GM23338 (cell line): ENCODE results near the gene CRYBB3. TPM values are rescaled to one million over a fixed set of nuclear protein-coding genes. Genes with fewer than 3 reads are reported as not detected.

Experiments
- ATAC-seq: fragments of 200-7000 bp; cut with Tn5 transposase; 3 replicates; pipeline ENCODE4 v1.9.1; 2020
- DNase-seq: peaks from one replicate; pipeline ENCODE4 v3.0.0-alpha.2; 2015; ENCODE audit warnings: low spot score
- H2AFZ ChIP-seq: fragments of 200-600 bp; sonication (generic); 2 replicates; pipeline ENCODE4 v1.8.0; 2016; ENCODE audit warnings: antibody characterized with exemption, mild to moderate bottlenecking, moderate library complexity
- H3F3A ChIP-seq: fragments of 200-600 bp; sonication (generic); replicated peaks from 2 replicates; pipeline ENCODE4 v1.8.0; 2017; ENCODE audit warnings: antibody characterized with exemption, mixed run types, low read depth
- H3K27ac ChIP-seq: fragments of 200-600 bp; sonication (generic); 2 replicates; pipeline ENCODE4 v1.6.1; 2016; ENCODE audit warnings: low read depth
- H3K27me3 ChIP-seq: fragments of 200-600 bp; sonication (generic); 2 replicates; pipeline ENCODE4 v1.8.0; 2016; ENCODE audit warnings: mild to moderate bottlenecking, mixed run types, moderate library complexity; ENCODE audit not compliant: insufficient read depth
- H3K36me3 ChIP-seq: fragments of 200-600 bp; sonication (generic); 2 replicates; pipeline ENCODE4 v1.8.0; 2016; ENCODE audit warnings: mild to moderate bottlenecking; ENCODE audit not compliant: insufficient read depth
- H3K4me1 ChIP-seq: fragments of 200-600 bp; sonication (generic); 2 replicates; pipeline ENCODE4 v1.8.0; 2016; ENCODE audit warnings: mild to moderate bottlenecking, moderate library complexity; ENCODE audit not compliant: insufficient read depth
- H3K4me2 ChIP-seq: fragments of 200-600 bp; sonication (generic); 2 replicates; pipeline ENCODE4 v1.7.1; 2017; ENCODE audit warnings: mixed run types
- H3K4me3 ChIP-seq: fragments of 200-600 bp; sonication (generic); 2 replicates; pipeline ENCODE4 v1.6.1; 2016; ENCODE audit warnings: mixed run types
- H3K79me2 ChIP-seq: fragments of 200-600 bp; sonication (generic); replicated peaks from 2 replicates; pipeline ENCODE4 v1.8.0; 2017; ENCODE audit warnings: mild to moderate bottlenecking; ENCODE audit not compliant: insufficient read depth
- H3K9me2 ChIP-seq: fragments of 200-600 bp; sonication (generic); 2 replicates; pipeline ENCODE4 v1.8.0; 2017; ENCODE audit not compliant: insufficient read depth
- H4K20me1 ChIP-seq: fragments of 200-600 bp; sonication (generic); replicated peaks from 2 replicates; pipeline ENCODE4 v1.8.0; 2017; ENCODE audit warnings: mild to moderate bottlenecking; ENCODE audit not compliant: insufficient read depth
- H3K27ac Mint-ChIP-seq: 2 replicates; pipeline ENCODE4 v1.8.0; 2020; ENCODE audit warnings: inconsistent platforms, mild to moderate bottlenecking, moderate library complexity, mixed read lengths
- H3K27me3 Mint-ChIP-seq: 3 replicates; pipeline ENCODE4 v1.8.0; 2022; ENCODE audit warnings: low read depth, mild to moderate bottlenecking, moderate library complexity, mixed read lengths, inconsistent platforms; ENCODE audit not compliant: insufficient read depth, poor library complexity
- H3K36me3 Mint-ChIP-seq: 3 replicates; pipeline ENCODE4 v1.8.0; 2021; ENCODE audit warnings: low read depth, mild to moderate bottlenecking, inconsistent platforms, moderate library complexity, mixed read lengths
- H3K4me1 Mint-ChIP-seq: 3 replicates; pipeline ENCODE4 v1.8.0; 2020; ENCODE audit warnings: mild to moderate bottlenecking, inconsistent platforms, mixed read lengths
- H3K4me3 Mint-ChIP-seq: 3 replicates; pipeline ENCODE4 v1.8.0; 2021; ENCODE audit warnings: moderate library complexity, mild to moderate bottlenecking, inconsistent platforms, mixed read lengths
- H3K9me3 Mint-ChIP-seq: 3 replicates; pipeline ENCODE4 v1.8.0; 2020; ENCODE audit warnings: moderate library complexity, mild to moderate bottlenecking, inconsistent platforms, mixed read lengths
- CREB1 ChIP-seq: fragments of 250-450 bp; sonication (Bioruptor Pico); IDR thresholded peaks from 2 replicates; pipeline ENCODE4 v1.5.0; 2020; ENCODE audit warnings: low read depth, mild to moderate bottlenecking, moderate library complexity
- ETS1 ChIP-seq: IDR thresholded peaks from 2 replicates; pipeline ENCODE4 v1.6.1; 2016; ENCODE audit warnings: antibody characterized with exemption
- EZH2 ChIP-seq: fragments of 200-600 bp; sonication (generic); IDR thresholded peaks from one replicate; pipeline ENCODE4 v1.8.0; 2017; ENCODE audit warnings: antibody characterized with exemption, mild to moderate bottlenecking, low read depth; ENCODE audit not compliant: unreplicated experiment
- EZH2phosphoT487 ChIP-seq: fragments of 200-600 bp; sonication (generic); IDR thresholded peaks from one replicate; pipeline ENCODE4 v1.8.1; 2018; ENCODE audit warnings: antibody characterized with exemption; ENCODE audit not compliant: unreplicated experiment
- JUNB ChIP-seq: IDR thresholded peaks from one replicate; pipeline ENCODE4 v1.6.1; 2016; ENCODE audit warnings: antibody characterized with exemption; ENCODE audit not compliant: unreplicated experiment
- NANOG ChIP-seq: IDR thresholded peaks from 2 replicates; pipeline ENCODE4 v1.6.1; 2016; ENCODE audit warnings: antibody characterized with exemption, borderline replicate concordance
- POLR2AphosphoS5 ChIP-seq: IDR thresholded peaks from 2 replicates; pipeline ENCODE4 v1.6.1; 2016; ENCODE audit warnings: antibody characterized with exemption, low read depth
- STAT1 ChIP-seq: IDR thresholded peaks from one replicate; pipeline ENCODE4 v1.6.1; 2016; ENCODE audit warnings: antibody characterized with exemption; ENCODE audit not compliant: unreplicated experiment
- ZNF114 ChIP-seq: fragments of 250-450 bp; sonication (Bioruptor Pico); IDR thresholded peaks from 2 replicates; pipeline ENCODE4 v1.5.0; 2020; ENCODE audit warnings: mild to moderate bottlenecking, moderate library complexity
- ZNF331 ChIP-seq: fragments of 250-450 bp; sonication (Bioruptor Pico); IDR thresholded peaks from 2 replicates; pipeline ENCODE4 v1.5.0; 2020; ENCODE audit warnings: low read depth, mild to moderate bottlenecking, moderate library complexity
- ZNF462 ChIP-seq: fragments of 250-450 bp; sonication (Bioruptor Pico); IDR thresholded peaks from 2 replicates; pipeline ENCODE4 v1.5.0; 2020; ENCODE audit warnings: mild to moderate bottlenecking, moderate library complexity
- polyA plus RNA-seq: library from polyadenylated mRNA; unstranded; fragments of >200 nt; fragmentation: Nextera tagmentation; extraction: Ambion mirVana; gene quantifications from 2 replicates; pipeline ENCODE4 v1.2.1, GENCODE V29; 2016
- total RNA-seq: library from RNA; depleted of rRNA; stranded (reverse); fragments of >200 nt; shearing (Covaris generic); gene quantifications from 2 replicates; pipeline ENCODE4 v1.2.3, GENCODE V29; 2014
- TF ChIP-seq, protein P1 (sequence below): IDR thresholded peaks from one replicate; pipeline ENCODE4 v1.6.1; 2018; ENCODE audit warnings: antibody characterized with exemption; ENCODE audit not compliant: unreplicated experiment
- TF ChIP-seq, protein P2 (sequence below), 2 experiments: fragments of 200-600 bp in 1 of 2; sonication (generic) in 1 of 2; conservative IDR thresholded peaks; 2 replicates each; pipeline versions ENCODE4 v1.5.1 to v1.6.1; 2016 to 2017; ENCODE audit warnings: antibody characterized with exemption in 2 of 2, low read depth in 2 of 2, mild to moderate bottlenecking in 2 of 2, moderate library complexity in 1 of 2

The CRYBB3 gene
- total and polyA plus RNA-seq, 2 experiments from 2014 or later: 0.28 TPM; not detected in 1

- ATAC-seq (no peak), DNase-seq (no peak)
- Histone ChIP-seq H3K9me2 (no peaks in the 10 kb centered on the region), H2AFZ (no peak overlapping the region), H3K36me3 (no peaks in the 10 kb centered on the region), H3K79me2 (no peaks in the 10 kb centered on the region), H3F3A (no peaks in the 10 kb centered on the region), H3K27ac (no peak overlapping the region), H3K4me2 (no peak overlapping the region), H3K27me3 (no peaks in the 10 kb centered on the region), H3K4me3 (no peak overlapping the region), H4K20me1 (no peaks in the 10 kb centered on the region), H3K4me1 (no peaks in the 10 kb centered on the region)
- Mint-ChIP-seq H3K27me3 (peaks cover 2% of the 10 kb centered on the region), H3K4me3 (no peak overlapping the region), H3K4me1 (no peaks in the 10 kb centered on the region), H3K9me3 (no peaks in the 10 kb centered on the region), H3K36me3 (no peaks in the 10 kb centered on the region), H3K27ac (no peak overlapping the region)
- TF ChIP-seq, protein P1, sequence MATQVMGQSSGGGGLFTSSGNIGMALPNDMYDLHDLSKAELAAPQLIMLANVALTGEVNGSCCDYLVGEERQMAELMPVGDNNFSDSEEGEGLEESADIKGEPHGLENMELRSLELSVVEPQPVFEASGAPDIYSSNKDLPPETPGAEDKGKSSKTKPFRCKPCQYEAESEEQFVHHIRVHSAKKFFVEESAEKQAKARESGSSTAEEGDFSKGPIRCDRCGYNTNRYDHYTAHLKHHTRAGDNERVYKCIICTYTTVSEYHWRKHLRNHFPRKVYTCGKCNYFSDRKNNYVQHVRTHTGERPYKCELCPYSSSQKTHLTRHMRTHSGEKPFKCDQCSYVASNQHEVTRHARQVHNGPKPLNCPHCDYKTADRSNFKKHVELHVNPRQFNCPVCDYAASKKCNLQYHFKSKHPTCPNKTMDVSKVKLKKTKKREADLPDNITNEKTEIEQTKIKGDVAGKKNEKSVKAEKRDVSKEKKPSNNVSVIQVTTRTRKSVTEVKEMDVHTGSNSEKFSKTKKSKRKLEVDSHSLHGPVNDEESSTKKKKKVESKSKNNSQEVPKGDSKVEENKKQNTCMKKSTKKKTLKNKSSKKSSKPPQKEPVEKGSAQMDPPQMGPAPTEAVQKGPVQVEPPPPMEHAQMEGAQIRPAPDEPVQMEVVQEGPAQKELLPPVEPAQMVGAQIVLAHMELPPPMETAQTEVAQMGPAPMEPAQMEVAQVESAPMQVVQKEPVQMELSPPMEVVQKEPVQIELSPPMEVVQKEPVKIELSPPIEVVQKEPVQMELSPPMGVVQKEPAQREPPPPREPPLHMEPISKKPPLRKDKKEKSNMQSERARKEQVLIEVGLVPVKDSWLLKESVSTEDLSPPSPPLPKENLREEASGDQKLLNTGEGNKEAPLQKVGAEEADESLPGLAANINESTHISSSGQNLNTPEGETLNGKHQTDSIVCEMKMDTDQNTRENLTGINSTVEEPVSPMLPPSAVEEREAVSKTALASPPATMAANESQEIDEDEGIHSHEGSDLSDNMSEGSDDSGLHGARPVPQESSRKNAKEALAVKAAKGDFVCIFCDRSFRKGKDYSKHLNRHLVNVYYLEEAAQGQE: no peak
- TF ChIP-seq JUNB: no peak
- TF ChIP-seq ETS1: no peak
- no peak for TF ChIP-seq EZH2
- no peak for TF ChIP-seq ZNF114 (CRISPR knock-in tag)
- TF ChIP-seq ZNF462: no peak
- no peak for TF ChIP-seq ZNF331 (CRISPR knock-in tag)
- no peak for TF ChIP-seq POLR2AphosphoS5
- TF ChIP-seq, protein P2, sequence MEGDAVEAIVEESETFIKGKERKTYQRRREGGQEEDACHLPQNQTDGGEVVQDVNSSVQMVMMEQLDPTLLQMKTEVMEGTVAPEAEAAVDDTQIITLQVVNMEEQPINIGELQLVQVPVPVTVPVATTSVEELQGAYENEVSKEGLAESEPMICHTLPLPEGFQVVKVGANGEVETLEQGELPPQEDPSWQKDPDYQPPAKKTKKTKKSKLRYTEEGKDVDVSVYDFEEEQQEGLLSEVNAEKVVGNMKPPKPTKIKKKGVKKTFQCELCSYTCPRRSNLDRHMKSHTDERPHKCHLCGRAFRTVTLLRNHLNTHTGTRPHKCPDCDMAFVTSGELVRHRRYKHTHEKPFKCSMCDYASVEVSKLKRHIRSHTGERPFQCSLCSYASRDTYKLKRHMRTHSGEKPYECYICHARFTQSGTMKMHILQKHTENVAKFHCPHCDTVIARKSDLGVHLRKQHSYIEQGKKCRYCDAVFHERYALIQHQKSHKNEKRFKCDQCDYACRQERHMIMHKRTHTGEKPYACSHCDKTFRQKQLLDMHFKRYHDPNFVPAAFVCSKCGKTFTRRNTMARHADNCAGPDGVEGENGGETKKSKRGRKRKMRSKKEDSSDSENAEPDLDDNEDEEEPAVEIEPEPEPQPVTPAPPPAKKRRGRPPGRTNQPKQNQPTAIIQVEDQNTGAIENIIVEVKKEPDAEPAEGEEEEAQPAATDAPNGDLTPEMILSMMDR (conservative IDR thresholded peaks at IDR 0.05; ENCODE audit: low read depth in 2 of 2): no peak
- TF ChIP-seq STAT1: no peak
- TF ChIP-seq CREB1 (CRISPR knock-in tag): no peak
- TF ChIP-seq NANOG: no peak
- TF ChIP-seq EZH2phosphoT487: no peak
These were observed 8.0 kb downstream of the CRYBB3 start for GRCh38 chr22:25207553-25208157.
